Natural killer cell (primary cell): ENCODE data around the gene VWA5B2. TPM values are rescaled to one million over a fixed set of nuclear protein-coding genes. Genes with fewer than 3 reads are reported as not detected.

Experiments used
- ATAC-seq, 3 donors: fragments of 150-1000 bp in 2 of 3; fragments of 200-7000 bp in 1 of 3; cut with Tn5 transposase; 1 replicate in 1 of 3; 2 replicates in 2 of 3; pipeline ENCODE4 v1.10.0; 2021; ENCODE audit warnings: mild to moderate bottlenecking in 2 of 3, moderate library complexity in 2 of 3
- DNase-seq, 2 donors: peaks; one replicate each; pipeline versions ENCODE4 v3.0.0 to v3.0.0-alpha.2; 2013 to 2021; ENCODE audit warnings: mixed read lengths in 1 of 2
- H3K27ac ChIP-seq: one replicate; pipeline ENCODE4 v1.5.1; 2013; ENCODE audit warnings: mild to moderate bottlenecking, low read length
- H3K27me3 ChIP-seq: one replicate; pipeline ENCODE4 v1.6.1; 2013; ENCODE audit warnings: low read length; ENCODE audit not compliant: control insufficient read depth, insufficient read depth
- H3K36me3 ChIP-seq: one replicate; pipeline ENCODE4 v1.6.1; 2013; ENCODE audit warnings: low read length; ENCODE audit not compliant: control insufficient read depth, insufficient read depth
- H3K4me1 ChIP-seq: one replicate; pipeline ENCODE4 v1.6.1; 2013; ENCODE audit warnings: low read length; ENCODE audit not compliant: control insufficient read depth, insufficient read depth
- H3K4me3 ChIP-seq: one replicate; pipeline ENCODE4 v1.5.1; 2013; ENCODE audit warnings: low read length
- H3K9me3 ChIP-seq: one replicate; pipeline ENCODE4 v1.6.1; 2013; ENCODE audit warnings: low read length; ENCODE audit not compliant: control insufficient read depth, insufficient read depth
- H3K27ac Mint-ChIP-seq, 2 donors: one replicate each; pipeline ENCODE4 v1.8.0; 2022; ENCODE audit warnings: mild to moderate bottlenecking in 2 of 2, mixed read lengths in 2 of 2, moderate library complexity in 1 of 2
- H3K27me3 Mint-ChIP-seq, 2 donors: one replicate each; pipeline ENCODE4 v1.8.0; 2022; ENCODE audit warnings: low read depth in 2 of 2, mixed read lengths in 2 of 2
- H3K36me3 Mint-ChIP-seq: one replicate; pipeline ENCODE4 v1.8.0; 2022; ENCODE audit warnings: mixed read lengths
- H3K4me1 Mint-ChIP-seq, 2 donors: one replicate each; pipeline ENCODE4 v1.8.0; 2022; ENCODE audit warnings: mixed read lengths in 2 of 2
- H3K4me3 Mint-ChIP-seq: one replicate; pipeline ENCODE4 v1.8.0; 2022; ENCODE audit warnings: mild to moderate bottlenecking, moderate library complexity, mixed read lengths
- H3K9me3 Mint-ChIP-seq, 2 donors: one replicate each; pipeline ENCODE4 v1.8.0; 2022; ENCODE audit warnings: mixed read lengths in 2 of 2
- WGBS: methylation state at CpG from one replicate; pipeline ENCODE4 v1.1.7; 2013; ENCODE audit warnings: missing lambda C conversion rate; ENCODE audit not compliant: insufficient coverage; 5-methylcytosine and 5-hydroxymethylcytosine counted together
- intact Hi-C: fragments of 100-400 bp; cut with micrococcal nuclease; formaldehyde crosslinking; loops from one replicate; pipeline ENCODE4 v1.14.2; 2022
- total RNA-seq, 4 donors: library from RNA; stranded (reverse); fragments of 120-200 nt in 1 of 4; gene quantifications; one replicate each; pipeline versions ENCODE4 v1.2.3 to v1.2.4, GENCODE V29; 2013 to 2022
- TF ChIP-seq, protein P1 (sequence below): fragments of 200-600 bp; IDR thresholded peaks from one replicate; pipeline ENCODE4 v1.8.0; 2022; ENCODE audit warnings: antibody characterized with exemption

VWA5B2 gene
- total RNA-seq, 3 donors from 2014 or later (not counting 1 experiment from before 2014, with no cell fraction given), result 0.14 to 0.23 TPM; not detected in 1

DNA sequence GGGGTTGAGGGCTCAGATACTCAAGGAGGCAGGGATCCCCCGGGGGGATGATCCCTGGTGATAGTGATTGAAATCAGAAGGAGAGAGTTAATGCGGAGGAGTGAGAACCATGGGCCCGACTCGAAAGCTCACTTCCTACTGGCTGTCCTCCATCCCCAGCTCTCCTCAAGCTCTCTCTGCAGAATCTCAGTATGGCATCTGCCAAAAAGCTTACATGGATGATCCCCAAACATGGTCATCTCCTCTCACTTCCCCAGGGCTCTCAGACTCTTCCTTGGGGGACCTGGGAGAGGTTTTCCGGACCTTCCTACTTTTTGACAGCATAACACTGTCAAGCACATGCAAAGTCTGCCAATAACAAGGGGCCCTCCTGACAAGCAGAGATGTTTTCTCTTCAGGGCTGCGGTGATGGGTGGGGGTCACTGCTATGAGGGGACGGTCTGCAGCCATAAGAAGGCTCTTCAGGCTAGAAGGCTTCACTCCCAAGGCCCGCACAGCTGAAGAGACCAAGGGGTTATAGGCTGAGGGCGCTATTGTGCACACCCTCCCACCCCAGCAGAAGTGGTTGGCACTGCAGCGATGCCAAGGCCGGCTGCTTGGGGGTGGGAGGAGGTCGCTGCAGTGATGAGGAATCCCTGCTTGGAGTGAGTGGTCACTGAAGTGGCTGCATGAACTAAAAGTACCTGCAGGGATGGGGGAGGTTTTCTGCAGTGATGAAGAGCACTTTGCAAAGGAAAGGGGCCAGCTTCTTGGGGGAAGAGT lies 828 bp upstream of the VWA5B2 start:
- DNase-seq (peak in 1 of 2 donors; percentile 15), ATAC-seq (no peak)
- Mint-ChIP-seq H3K27me3 (peaks cover 42 to 49% of the 10 kb centered on the region in 2 donors), H3K27ac (no peak overlapping the region), H3K36me3 (peaks cover 7% of the 10 kb centered on the region), H3K4me3 (peak overlapping the region; percentile 85), H3K4me1 (peaks cover 10 to 13% of the 10 kb centered on the region in 2 donors), H3K9me3 (no peaks in the 10 kb centered on the region)
- Histone ChIP-seq H3K27ac (no peak overlapping the region), H3K27me3 (peaks cover 24% of the 10 kb centered on the region), H3K36me3 (no peaks in the 10 kb centered on the region), H3K4me3 (no peak overlapping the region), H3K4me1 (peaks cover 19% of the 10 kb centered on the region), H3K9me3 (no peaks in the 10 kb centered on the region)
- intact Hi-C loops, result no loop called here
- TF ChIP-seq, protein P1, sequence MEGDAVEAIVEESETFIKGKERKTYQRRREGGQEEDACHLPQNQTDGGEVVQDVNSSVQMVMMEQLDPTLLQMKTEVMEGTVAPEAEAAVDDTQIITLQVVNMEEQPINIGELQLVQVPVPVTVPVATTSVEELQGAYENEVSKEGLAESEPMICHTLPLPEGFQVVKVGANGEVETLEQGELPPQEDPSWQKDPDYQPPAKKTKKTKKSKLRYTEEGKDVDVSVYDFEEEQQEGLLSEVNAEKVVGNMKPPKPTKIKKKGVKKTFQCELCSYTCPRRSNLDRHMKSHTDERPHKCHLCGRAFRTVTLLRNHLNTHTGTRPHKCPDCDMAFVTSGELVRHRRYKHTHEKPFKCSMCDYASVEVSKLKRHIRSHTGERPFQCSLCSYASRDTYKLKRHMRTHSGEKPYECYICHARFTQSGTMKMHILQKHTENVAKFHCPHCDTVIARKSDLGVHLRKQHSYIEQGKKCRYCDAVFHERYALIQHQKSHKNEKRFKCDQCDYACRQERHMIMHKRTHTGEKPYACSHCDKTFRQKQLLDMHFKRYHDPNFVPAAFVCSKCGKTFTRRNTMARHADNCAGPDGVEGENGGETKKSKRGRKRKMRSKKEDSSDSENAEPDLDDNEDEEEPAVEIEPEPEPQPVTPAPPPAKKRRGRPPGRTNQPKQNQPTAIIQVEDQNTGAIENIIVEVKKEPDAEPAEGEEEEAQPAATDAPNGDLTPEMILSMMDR, result no peak
- 47% methylated on average over 12 of the region's 12 CpGs for WGBS

DNA sequence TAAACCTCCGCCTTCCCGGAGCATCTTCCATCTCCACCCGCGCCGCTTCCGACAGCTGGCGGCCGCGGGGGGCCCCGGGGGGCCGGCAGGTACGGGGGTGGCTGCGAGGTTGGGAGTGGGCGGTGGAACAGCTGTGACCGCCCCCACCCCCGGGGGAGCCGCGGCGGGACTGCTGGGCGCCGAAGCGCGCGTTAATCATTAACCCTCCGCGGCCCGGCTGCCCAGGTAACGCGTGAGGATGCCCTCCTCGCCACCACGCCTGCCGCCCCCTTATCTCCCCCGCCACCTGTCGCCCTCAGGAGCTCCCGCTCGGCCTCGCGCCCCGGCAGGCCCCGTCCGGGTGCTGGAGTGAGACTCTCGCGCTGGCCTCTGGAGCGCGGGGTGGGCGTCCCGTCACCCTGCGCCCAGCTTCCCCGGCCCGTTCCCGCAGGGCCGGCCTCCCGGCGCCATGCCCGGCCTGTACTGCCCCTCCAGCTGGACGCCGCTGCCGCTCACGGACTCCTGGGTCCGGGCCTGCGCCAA lies 757 bp downstream of the VWA5B2 start:
- peak in 1 of 2 donors; percentile 15 for DNase-seq

DNA sequence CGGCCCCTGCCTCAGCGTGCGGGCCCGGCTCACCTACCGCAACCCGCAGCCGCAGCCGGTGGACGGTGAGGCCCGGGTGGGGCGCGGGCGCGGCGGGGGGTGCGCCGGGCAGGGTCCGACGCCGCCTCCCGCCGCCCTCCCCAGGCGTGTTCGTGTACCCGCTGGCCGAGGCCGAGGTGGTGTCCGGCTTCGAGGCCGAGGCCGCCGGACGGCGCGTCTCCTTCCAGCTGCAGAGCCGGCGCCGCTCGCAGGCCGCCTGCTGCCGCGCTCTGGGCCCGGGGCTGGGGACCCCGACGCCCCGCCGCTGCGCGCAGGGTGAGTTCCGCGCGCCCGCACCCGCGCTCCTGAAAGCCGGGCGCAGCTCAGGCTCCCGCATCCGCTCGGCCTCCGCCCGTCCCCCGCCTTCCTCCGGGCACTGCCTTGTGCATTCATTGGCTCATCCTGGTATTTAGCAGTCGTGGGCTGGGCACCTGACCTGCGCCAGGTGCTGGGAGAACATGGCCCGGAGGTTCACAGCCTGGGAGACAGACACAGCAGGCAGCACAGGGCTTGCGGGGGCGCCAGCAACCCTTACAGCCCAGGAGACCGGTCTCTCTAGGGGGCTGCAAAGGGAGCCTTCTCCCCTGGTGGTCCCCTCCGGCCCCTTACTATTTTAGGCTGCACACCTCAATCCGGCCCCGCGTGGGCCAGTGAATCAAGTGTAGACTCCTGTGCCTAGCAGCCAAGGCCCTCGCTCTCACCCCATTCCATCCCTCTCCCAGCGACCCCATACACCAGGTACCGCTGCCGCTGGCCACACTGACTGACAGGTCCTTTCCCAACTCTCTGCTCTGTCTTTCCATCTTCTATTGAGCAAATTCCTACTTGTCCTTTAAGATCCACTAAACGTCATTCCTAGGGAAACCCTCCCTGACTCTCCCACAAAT lies 1.5 kb downstream of the VWA5B2 start:
- no peak overlapping the region for H3K27ac ChIP-seq
- H3K27me3 Mint-ChIP-seq, result peaks cover 31 to 44% of the 10 kb centered on the region in 2 donors
- ATAC-seq (no peak), DNase-seq (peak in 1 of 2 donors; percentile 15)
- peaks cover 10 to 13% of the 10 kb centered on the region in 2 donors for H3K4me1 Mint-ChIP-seq
- H3K36me3 Mint-ChIP-seq, result peaks cover 7% of the 10 kb centered on the region
- no peak overlapping the region for H3K4me3 ChIP-seq
- no peaks in the 10 kb centered on the region for H3K9me3 ChIP-seq
- H3K9me3 Mint-ChIP-seq, result no peaks in the 10 kb centered on the region
- H3K4me3 Mint-ChIP-seq, result peak overlapping the region; percentile 87
- H3K36me3 ChIP-seq, result no peaks in the 10 kb centered on the region
- TF ChIP-seq, protein P1, result no peak
- no peak overlapping the region for H3K27ac Mint-ChIP-seq
- peaks cover 24% of the 10 kb centered on the region for H3K27me3 ChIP-seq
- H3K4me1 ChIP-seq, result peaks cover 19% of the 10 kb centered on the region
- 6% methylated on average over 79 of the region's 79 CpGs for WGBS
- intact Hi-C loops, result no loop called here

More for the DNA sequence above, 757 bp downstream of the VWA5B2 start:
- 1% methylated on average over 61 of the region's 61 CpGs for WGBS
- H3K4me1 ChIP-seq, result peaks cover 19% of the 10 kb centered on the region
- Mint-ChIP-seq H3K4me1 (peaks cover 10 to 13% of the 10 kb centered on the region in 2 donors), H3K27me3 (peaks cover 38 to 48% of the 10 kb centered on the region in 2 donors), H3K9me3 (no peaks in the 10 kb centered on the region), H3K36me3 (peaks cover 7% of the 10 kb centered on the region), H3K4me3 (no peak overlapping the region), H3K27ac (no peak overlapping the region)
- peak overlapping the region; percentile 41 for H3K4me3 ChIP-seq
- no peak for ATAC-seq
- peaks cover 24% of the 10 kb centered on the region for H3K27me3 ChIP-seq
- intact Hi-C loops, result no loop called here
- H3K27ac ChIP-seq, result no peak overlapping the region
- H3K36me3 ChIP-seq, result no peaks in the 10 kb centered on the region
- TF ChIP-seq, protein P1, result no peak
- H3K9me3 ChIP-seq, result no peaks in the 10 kb centered on the region
